Esophagus (tissue), 2 donors: ENCODE data around the gene GLT1D1. TPM values are rescaled to one million over a fixed set of nuclear protein-coding genes. Genes with fewer than 3 reads are reported as not detected.
"Not testable (repeated sequence)": the region's sequence is repeated elsewhere in the genome, so short reads cannot be mapped to it uniquely, and the experiment has no call there.

ENCODE experiments used
- H3K27ac ChIP-seq, 2 donors: one replicate each; pipeline ENCODE4 v1.5.1; 2013; ENCODE audit warnings: low read depth in 2 of 2, mild to moderate bottlenecking in 2 of 2, inconsistent platforms in 1 of 2, low read length in 1 of 2, moderate library complexity in 1 of 2
- H3K27me3 ChIP-seq, 2 donors: one replicate each; pipeline ENCODE4 v1.6.1; 2013; ENCODE audit warnings: low read length in 2 of 2, control low read depth in 1 of 2, mild to moderate bottlenecking in 1 of 2; ENCODE audit not compliant: insufficient read depth in 2 of 2, control insufficient read depth in 1 of 2
- H3K36me3 ChIP-seq, 2 donors: one replicate each; pipeline ENCODE4 v1.6.1; 2013; ENCODE audit warnings: low read length in 1 of 2; ENCODE audit not compliant: control insufficient read depth in 2 of 2, insufficient read depth in 2 of 2
- H3K4me1 ChIP-seq, 2 donors: one replicate each; pipeline ENCODE4 v1.6.1; 2013; ENCODE audit warnings: low read length in 1 of 2; ENCODE audit not compliant: control insufficient read depth in 2 of 2, insufficient read depth in 2 of 2
- H3K4me3 ChIP-seq, 2 donors: one replicate each; pipeline ENCODE4 v1.5.1; 2013; ENCODE audit warnings: low read length in 2 of 2, mild to moderate bottlenecking in 2 of 2, low read depth in 1 of 2, moderate library complexity in 1 of 2
- H3K9me3 ChIP-seq, 2 donors: one replicate each; pipeline ENCODE4 v1.6.1; 2013; ENCODE audit warnings: mild to moderate bottlenecking in 2 of 2, low read depth in 1 of 2, low read length in 1 of 2, moderate library complexity in 1 of 2; ENCODE audit not compliant: control insufficient read depth in 2 of 2, insufficient read depth in 1 of 2
- WGBS, 2 donors: extraction: QIAGEN DNeasy Blood & Tissue Kit; methylation state at CpG; one replicate each; pipeline ENCODE4 v1.1.7; 2013; 5-methylcytosine and 5-hydroxymethylcytosine counted together
- polyA plus RNA-seq, 2 donors: library from polyadenylated mRNA; stranded (reverse); fragments of 200-250 nt; gene quantifications; one replicate each; pipeline ENCODE4 v1.2.3, GENCODE V29; 2013
- donor health status: healthy with polysubstance abuse.
- donor health status: Bipolar disorder and iron deficiency.

GLT1D1 gene
- polyA plus RNA-seq, 2 donors: 0.06 to 0.19 TPM

- 72 to 77% methylated on average over 12 of the region's 12 CpGs for WGBS, 2 donors
- not testable (repeated sequence) for H3K27me3 ChIP-seq, H3K4me3 ChIP-seq, H3K9me3 ChIP-seq, H3K4me1 ChIP-seq, H3K27ac ChIP-seq, H3K36me3 ChIP-seq
Measured at GRCh38 chr12:128839885-128840284, 13.4 kb upstream of the GLT1D1 start.

GRCh38 chr12:128840862-128841468, 12.3 kb upstream of the GLT1D1 start:
- Histone ChIP-seq H3K36me3 (no peaks in the 10 kb centered on the region), H3K27ac (no peak overlapping the region), H3K4me1 (no peaks in the 10 kb centered on the region), H3K27me3 (no peaks in the 10 kb centered on the region), H3K4me3 (no peak overlapping the region), H3K9me3 (no peaks in the 10 kb centered on the region)
- 47 to 49% methylated on average over 8 of the region's 8 CpGs for WGBS, 2 donors

GRCh38 chr12:128842579-128842978, 10.7 kb upstream of the GLT1D1 start:
- WGBS, 2 donors: 91 to 92% methylated on average over 11 of the region's 11 CpGs
- Histone ChIP-seq H3K36me3 (no peaks in the 10 kb centered on the region), H3K27ac (no peak overlapping the region), H3K9me3 (no peaks in the 10 kb centered on the region), H3K4me3 (no peak overlapping the region), H3K4me1 (no peaks in the 10 kb centered on the region), H3K27me3 (no peaks in the 10 kb centered on the region)

GRCh38 chr12:128843538-128843937, 9.7 kb upstream of the GLT1D1 start:
- Histone ChIP-seq H3K27me3 (no peaks in the 10 kb centered on the region), H3K4me3 (no peak overlapping the region), H3K9me3 (no peaks in the 10 kb centered on the region), H3K4me1 (no peaks in the 10 kb centered on the region), H3K36me3 (no peaks in the 10 kb centered on the region), H3K27ac (no peak overlapping the region)
- 85 to 86% methylated on average over 4 of the region's 4 CpGs for WGBS, 2 donors

GRCh38 chr12:128844031-128844635, 9.1 kb upstream of the GLT1D1 start:
- WGBS, 2 donors: 71 to 72% methylated on average over 11 of the region's 11 CpGs

GRCh38 chr12:128846671-128847070, 6.6 kb upstream of the GLT1D1 start:
- H3K27me3 ChIP-seq, H3K36me3 ChIP-seq, H3K4me3 ChIP-seq, H3K27ac ChIP-seq, H3K4me1 ChIP-seq, H3K9me3 ChIP-seq: not testable (repeated sequence)
- WGBS, 2 donors: 92% methylated on average over 21 to 27 of the region's 27 CpGs

More at GRCh38 chr12:128844031-128844635, 9.1 kb upstream of the GLT1D1 start:
- H3K4me1 ChIP-seq: no peaks in the 10 kb centered on the region
- H3K36me3 ChIP-seq: no peaks in the 10 kb centered on the region
- no peaks in the 10 kb centered on the region for H3K27me3 ChIP-seq
- H3K4me3 ChIP-seq: no peak overlapping the region
- H3K9me3 ChIP-seq: no peaks in the 10 kb centered on the region
- no peak overlapping the region for H3K27ac ChIP-seq

- Histone ChIP-seq H3K27me3 (no peaks in the 10 kb centered on the region), H3K4me3 (no peak overlapping the region), H3K9me3 (no peaks in the 10 kb centered on the region), H3K36me3 (no peaks in the 10 kb centered on the region), H3K27ac (no peak overlapping the region), H3K4me1 (no peaks in the 10 kb centered on the region)
- 94 to 97% methylated on average over 14 of the region's 14 CpGs for WGBS, 2 donors
Measured at GRCh38 chr12:128848371-128848770, 4.9 kb upstream of the GLT1D1 start.

- H3K4me1 ChIP-seq, H3K27ac ChIP-seq, H3K36me3 ChIP-seq, H3K4me3 ChIP-seq, H3K9me3 ChIP-seq, H3K27me3 ChIP-seq: not testable (repeated sequence)
- 53 to 63% methylated on average over 6 of the region's 6 CpGs for whole genome bisulfite sequencing, 2 donors
Measured at GRCh38 chr12:128849806-128850205, 3.5 kb upstream of the GLT1D1 start.

GRCh38 chr12:128850400-128850799, 2.9 kb upstream of the GLT1D1 start:
- WGBS, 2 donors: 62 to 73% methylated on average over 3 of the region's 3 CpGs
- Histone ChIP-seq H3K36me3 (no peaks in the 10 kb centered on the region), H3K9me3 (no peaks in the 10 kb centered on the region), H3K4me1 (peaks cover 0 to 4% of the 10 kb centered on the region in 2 donors), H3K27me3 (no peaks in the 10 kb centered on the region), H3K4me3 (no peak overlapping the region), H3K27ac (no peak overlapping the region)

- H3K27me3 ChIP-seq, H3K9me3 ChIP-seq, H3K27ac ChIP-seq, H3K36me3 ChIP-seq, H3K4me3 ChIP-seq, H3K4me1 ChIP-seq: not testable (repeated sequence)
- WGBS, 2 donors: 78 to 87% methylated on average over 7 of the region's 7 CpGs
Measured at GRCh38 chr12:128851429-128851828, 1.8 kb upstream of the GLT1D1 start.
